22Rv1 (cell line): ENCODE results near the gene ARHGEF6.

Source experiments
- ZFX ChIP-seq: fragments of 450-650 bp; IDR thresholded peaks from 2 replicates; pipeline ENCODE4 v1.6.1; 2017; ENCODE audit warnings: antibody characterized with exemption, borderline replicate concordance
- TF ChIP-seq, protein P1 (sequence below): fragments of 450-650 bp; IDR thresholded peaks from 2 replicates; pipeline ENCODE4 v1.5.1; 2017; ENCODE audit warnings: mild to moderate bottlenecking

DNA sequence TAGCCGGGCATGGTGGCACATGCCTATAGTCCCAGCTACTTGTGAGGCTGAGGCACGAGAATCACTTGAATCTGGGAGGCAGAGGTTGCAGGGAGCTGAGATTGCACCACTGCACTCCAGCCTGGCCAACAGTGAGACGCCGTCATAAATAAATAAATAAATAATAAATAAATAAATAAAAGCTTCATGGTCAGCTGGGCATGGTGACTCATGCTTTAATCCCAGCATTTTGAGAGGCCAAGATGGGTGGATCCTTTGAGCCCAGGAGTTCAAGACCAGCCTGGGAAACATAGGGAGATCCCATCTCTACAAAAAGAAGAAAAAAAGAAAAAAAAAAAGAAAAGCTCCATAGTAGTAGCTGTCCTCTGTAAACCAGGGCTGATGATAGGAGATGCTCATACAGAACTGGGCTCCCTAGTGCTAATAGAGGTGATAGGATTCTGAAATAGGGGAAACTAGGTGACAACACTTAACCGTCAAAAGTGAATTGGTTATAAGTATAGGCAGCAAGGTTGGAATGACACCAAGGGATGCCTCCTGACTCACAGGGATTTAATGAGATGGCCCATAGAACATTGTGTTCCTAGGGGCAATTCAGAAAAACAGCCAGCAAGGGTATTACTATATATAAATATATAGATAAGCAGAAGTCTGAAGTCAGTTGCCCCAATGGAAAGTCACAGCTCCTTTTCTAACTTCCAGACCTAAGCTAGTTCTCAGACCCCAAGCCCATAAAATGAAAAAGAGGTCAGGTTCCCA, 41.8 kb upstream of the ARHGEF6 start:
- TF ChIP-seq, protein P1, sequence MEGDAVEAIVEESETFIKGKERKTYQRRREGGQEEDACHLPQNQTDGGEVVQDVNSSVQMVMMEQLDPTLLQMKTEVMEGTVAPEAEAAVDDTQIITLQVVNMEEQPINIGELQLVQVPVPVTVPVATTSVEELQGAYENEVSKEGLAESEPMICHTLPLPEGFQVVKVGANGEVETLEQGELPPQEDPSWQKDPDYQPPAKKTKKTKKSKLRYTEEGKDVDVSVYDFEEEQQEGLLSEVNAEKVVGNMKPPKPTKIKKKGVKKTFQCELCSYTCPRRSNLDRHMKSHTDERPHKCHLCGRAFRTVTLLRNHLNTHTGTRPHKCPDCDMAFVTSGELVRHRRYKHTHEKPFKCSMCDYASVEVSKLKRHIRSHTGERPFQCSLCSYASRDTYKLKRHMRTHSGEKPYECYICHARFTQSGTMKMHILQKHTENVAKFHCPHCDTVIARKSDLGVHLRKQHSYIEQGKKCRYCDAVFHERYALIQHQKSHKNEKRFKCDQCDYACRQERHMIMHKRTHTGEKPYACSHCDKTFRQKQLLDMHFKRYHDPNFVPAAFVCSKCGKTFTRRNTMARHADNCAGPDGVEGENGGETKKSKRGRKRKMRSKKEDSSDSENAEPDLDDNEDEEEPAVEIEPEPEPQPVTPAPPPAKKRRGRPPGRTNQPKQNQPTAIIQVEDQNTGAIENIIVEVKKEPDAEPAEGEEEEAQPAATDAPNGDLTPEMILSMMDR = no peak
- no peak for TF ChIP-seq ZFX
